Measurements from ENCODE around the gene C5AR1.

C5AR1 gene

GRCh38 chr19:47274071-47274890 lies 35.4 kb upstream of the C5AR1 start, which contains the start of gene INAFM1:
Gene INAFM1, plus strand, starts transcription at chr19:47274885. Its CDS starts 35 bp downstream, at chr19:47274920.
- Histone ChIP-seq H4K8ac (ENCODE audit: low read depth, low read length) (no peak within 1 kb of the TSS), H3K27me3 (ENCODE audit: control insufficient read depth in 3 of 3, insufficient read depth in 3 of 3, low read depth in 1 of 3, low read length in 3 of 3) (no peaks in the 10 kb centered on the region), H3K36me3 (replicated peaks in 1 of 2; ENCODE audit: control insufficient read depth in 2 of 2, insufficient read depth in 2 of 2, low read length in 2 of 2) (peaks cover 13 to 33% of the 10 kb centered on the region in 2 donors), H4K91ac (ENCODE audit: low read depth, low read length, poor library complexity) (no peak within 1 kb of the TSS), H2BK5ac (ENCODE audit: low read length) (peak within 1 kb of the TSS; percentile 98), H2BK120ac (ENCODE audit: low read depth, low read length) (no peak within 1 kb of the TSS), H2AK5ac (ENCODE audit: low read depth, low read length) (peak within 1 kb of the TSS; percentile 66), H3K18ac (ENCODE audit: low read length) (peak within 1 kb of the TSS; percentile 99), H3K4ac (ENCODE audit: low read length) (no peak within 1 kb of the TSS), H2BK15ac (ENCODE audit: low read length) (peak within 1 kb of the TSS; percentile 15), H2BK12ac (ENCODE audit: low read length) (no peak within 1 kb of the TSS), H3K79me1 (ENCODE audit: low read depth, low read length) (peaks cover 5% of the 10 kb centered on the region), H3K9me3 (replicated peaks in 1 of 2; ENCODE audit: control insufficient read depth in 2 of 2, insufficient read depth in 1 of 2, low read depth in 1 of 2, low read length in 2 of 2) (no peaks in the 10 kb centered on the region), H3K4me3 (ENCODE audit: low read length in 2 of 2) (peak within 1 kb of the TSS; percentile 69 to 89), H3K23ac (ENCODE audit: low read depth, low read length, poor library complexity) (peak within 1 kb of the TSS; percentile 99), H3K9ac (ENCODE audit: low read depth, low read length, poor library complexity) (peak within 1 kb of the TSS; percentile 98), H3K4me1 (ENCODE audit: control insufficient read depth in 2 of 2, insufficient read depth in 1 of 2, low read depth in 1 of 2, low read length in 2 of 2) (peaks cover 17 to 23% of the 10 kb centered on the region in 2 donors), H3K14ac (ENCODE audit: low read length) (peak within 1 kb of the TSS; percentile 96), H3K27ac (replicated peaks; ENCODE audit: low read length) (peak within 1 kb of the TSS; percentile 98), H3K4me2 (ENCODE audit: insufficient read depth, low read length, poor library complexity, severe bottlenecking) (peak within 1 kb of the TSS; percentile 100), H2AFZ (ENCODE audit: low read length) (peak within 1 kb of the TSS; percentile 91)
- DNase-seq (ENCODE audit: low spot score): peak; percentile 96
- no CpG with 5 or more reads among the region's 72 CpGs for WGBS, 2 donors (ENCODE audit: extremely low coverage in 2 of 2, insufficient read length in 2 of 2, insufficient replicate concordance in 1 of 2)

GRCh38 chr19:47274891-47275761 lies 34.5 kb upstream of the C5AR1 start:
- Histone ChIP-seq H2AFZ (ENCODE audit: low read length) (peak overlapping the region; percentile 78), H3K79me1 (ENCODE audit: low read depth, low read length) (peaks cover 4% of the 10 kb centered on the region), H3K9me3 (replicated peaks in 1 of 2; ENCODE audit: control insufficient read depth in 2 of 2, insufficient read depth in 1 of 2, low read depth in 1 of 2, low read length in 2 of 2) (no peaks in the 10 kb centered on the region), H2BK12ac (ENCODE audit: low read length) (no peak overlapping the region), H2BK15ac (ENCODE audit: low read length) (no peak overlapping the region), H2BK120ac (ENCODE audit: low read depth, low read length) (no peak overlapping the region), H3K4ac (ENCODE audit: low read length) (no peak overlapping the region), H4K91ac (ENCODE audit: low read depth, low read length, poor library complexity) (no peak overlapping the region), H3K23ac (ENCODE audit: low read depth, low read length, poor library complexity) (peak overlapping the region; percentile 90), H3K9ac (ENCODE audit: low read depth, low read length, poor library complexity) (peak overlapping the region; percentile 98), H2BK5ac (ENCODE audit: low read length) (peak overlapping the region; percentile 72), H3K4me3 (ENCODE audit: low read length in 2 of 2) (peak overlapping the region; percentile 69 to 89), H4K8ac (ENCODE audit: low read depth, low read length) (no peak overlapping the region), H3K4me2 (ENCODE audit: insufficient read depth, low read length, poor library complexity, severe bottlenecking) (peak overlapping the region; percentile 100), H2AK5ac (ENCODE audit: low read depth, low read length) (peak overlapping the region; percentile 66), H3K27me3 (ENCODE audit: control insufficient read depth in 3 of 3, insufficient read depth in 3 of 3, low read depth in 1 of 3, low read length in 3 of 3) (no peaks in the 10 kb centered on the region), H3K36me3 (replicated peaks in 1 of 2; ENCODE audit: control insufficient read depth in 2 of 2, insufficient read depth in 2 of 2, low read length in 2 of 2) (peaks cover 12 to 26% of the 10 kb centered on the region in 2 donors), H3K27ac (replicated peaks; ENCODE audit: low read length) (no peak overlapping the region), H3K18ac (ENCODE audit: low read length) (peak overlapping the region; percentile 91), H3K14ac (ENCODE audit: low read length) (peak overlapping the region; percentile 66), H3K4me1 (ENCODE audit: control insufficient read depth in 2 of 2, insufficient read depth in 1 of 2, low read depth in 1 of 2, low read length in 2 of 2) (peaks cover 17 to 23% of the 10 kb centered on the region in 2 donors)
- no CpG with 5 or more reads among the region's 82 CpGs for WGBS, 2 donors (ENCODE audit: extremely low coverage in 2 of 2, insufficient read length in 2 of 2, insufficient replicate concordance in 1 of 2)
- no peak for DNase-seq (ENCODE audit: low spot score)

GRCh38 chr19:47275791-47276461 lies 33.7 kb upstream of the C5AR1 start:
- peak overlapping the region; percentile 32 for H3K9ac ChIP-seq (ENCODE audit: low read depth, low read length, poor library complexity)
- no peak overlapping the region for H2BK12ac ChIP-seq (ENCODE audit: low read length)
- peak overlapping the region; percentile 78 for H2AFZ ChIP-seq (ENCODE audit: low read length)
- H3K23ac ChIP-seq (ENCODE audit: low read depth, low read length, poor library complexity): no peak overlapping the region
- no peak overlapping the region for H2AK5ac ChIP-seq (ENCODE audit: low read depth, low read length)
- no peak overlapping the region for H3K27ac ChIP-seq (replicated peaks; ENCODE audit: low read length)
- H3K4me3 ChIP-seq (ENCODE audit: low read length in 2 of 2): peak overlapping the region in 1 of 2 donors; percentile 69
- no peak overlapping the region for H3K18ac ChIP-seq (ENCODE audit: low read length)
- no peak overlapping the region for H4K8ac ChIP-seq (ENCODE audit: low read depth, low read length)
- DNase-seq (ENCODE audit: low spot score): no peak
- no peak overlapping the region for H2BK15ac ChIP-seq (ENCODE audit: low read length)
- peaks cover 5 to 22% of the 10 kb centered on the region in 2 donors for H3K36me3 ChIP-seq (replicated peaks in 1 of 2; ENCODE audit: control insufficient read depth in 2 of 2, insufficient read depth in 2 of 2, low read length in 2 of 2)
- H3K79me1 ChIP-seq (ENCODE audit: low read depth, low read length): peaks cover 2% of the 10 kb centered on the region
- no CpG with 5 or more reads among the region's 13 CpGs for WGBS, 2 donors (ENCODE audit: extremely low coverage in 2 of 2, insufficient read length in 2 of 2, insufficient replicate concordance in 1 of 2)
- no peak overlapping the region for H3K4me2 ChIP-seq (ENCODE audit: insufficient read depth, low read length, poor library complexity, severe bottlenecking)
- H3K9me3 ChIP-seq (replicated peaks in 1 of 2; ENCODE audit: control insufficient read depth in 2 of 2, insufficient read depth in 1 of 2, low read depth in 1 of 2, low read length in 2 of 2): no peaks in the 10 kb centered on the region
- H3K14ac ChIP-seq (ENCODE audit: low read length): no peak overlapping the region
- H2BK120ac ChIP-seq (ENCODE audit: low read depth, low read length): no peak overlapping the region
- no peak overlapping the region for H4K91ac ChIP-seq (ENCODE audit: low read depth, low read length, poor library complexity)
- no peaks in the 10 kb centered on the region for H3K27me3 ChIP-seq (ENCODE audit: control insufficient read depth in 3 of 3, insufficient read depth in 3 of 3, low read depth in 1 of 3, low read length in 3 of 3)
- H2BK5ac ChIP-seq (ENCODE audit: low read length): no peak overlapping the region
- H3K4ac ChIP-seq (ENCODE audit: low read length): no peak overlapping the region
- H3K4me1 ChIP-seq (ENCODE audit: control insufficient read depth in 2 of 2, insufficient read depth in 1 of 2, low read depth in 1 of 2, low read length in 2 of 2): peaks cover 17 to 23% of the 10 kb centered on the region in 2 donors
